HG02759 (cell line): ENCODE data around the gene AGAP3.

ENCODE experiments used
- ATAC-seq: cut with Tn5 transposase; IDR thresholded peaks from one replicate; pipeline ENCODE4 v1.9.1; 2021; ENCODE audit warnings: mild to moderate bottlenecking, moderate library complexity; ENCODE audit not compliant: unreplicated experiment

The AGAP3 gene

GRCh38 chr7:151179287-151179860 lies 93.1 kb downstream of the AGAP3 start:
- ATAC-seq = no peak

- ATAC-seq = no peak
Measured at GRCh38 chr7:151179946-151180345, 93.7 kb downstream of the AGAP3 start.

- no peak for ATAC-seq
Measured at GRCh38 chr7:151181011-151181431, 94.7 kb downstream of the AGAP3 start.

- no peak for ATAC-seq
Measured at GRCh38 chr7:151185762-151186639, 99.7 kb downstream of the AGAP3 start.

- no peak for ATAC-seq
Measured at GRCh38 chr7:151186640-151187408, 100.5 kb downstream of the AGAP3 start, which contains the start of gene ASB10. ASB10 (minus strand) TSS chr7:151187250; CDS start chr7:151187130, 120 bp downstream.

- no peak for ATAC-seq
Measured at GRCh38 chr7:151187409-151188251, 101.4 kb downstream of the AGAP3 start.

- ATAC-seq = no peak
Measured at GRCh38 chr7:151188252-151188542, 101.9 kb downstream of the AGAP3 start.

- ATAC-seq = no peak
Measured at GRCh38 chr7:151189038-151189437, 102.8 kb downstream of the AGAP3 start.

- no peak for ATAC-seq
Measured at GRCh38 chr7:151191544-151191943, 105.3 kb downstream of the AGAP3 start.

- ATAC-seq = no peak
Measured at GRCh38 chr7:151192002-151192539, 105.8 kb downstream of the AGAP3 start.

- ATAC-seq = no peak
Measured at GRCh38 chr7:151193203-151193978, 107.1 kb downstream of the AGAP3 start.
